ENCODE data around the gene RASAL2. TPM values are rescaled to one million over a fixed set of nuclear protein-coding genes. Genes with fewer than 3 reads are reported as not detected.

The RASAL2 gene
- polyA plus RNA-seq, 2 of the 4 experiments (the other 2 are of a cell fraction) = 7.1 to 17.6 TPM

GRCh38 chr1:178371235-178371634 lies 277.3 kb downstream of the RASAL2 start:
- no peak overlapping the region for H3K4me3 ChIP-seq
- TF ChIP-seq HEYL (CRISPR knock-in tag; IDR thresholded peaks at IDR 0.05) = no peak
- no peak for TF ChIP-seq JUN (IDR thresholded peaks at IDR 0.05)
- TF ChIP-seq ZNF302 (CRISPR knock-in tag; IDR thresholded peaks at IDR 0.05) = no peak
- no peak for TF ChIP-seq MAZ (IDR thresholded peaks at IDR 0.05; ENCODE audit: borderline replicate concordance, low read depth, low read length)
- peak overlapping the region; percentile 59 for H3K4me2 ChIP-seq
- peak overlapping the region in 1 of 2 experiments; percentile 43; a peak in 2 of 6 replicates for H3K27ac ChIP-seq
- peak in 1 of 2 experiments; percentile 62; a peak in 3 of 6 replicates for ATAC-seq
- POLR2A ChIA-PET = no interaction called here
- peak in 1 of 2 experiments; percentile 25 for DNase-seq (ENCODE audit: low read depth in 1 of 2, low spot score in 1 of 2)
- 36% methylated on average over 6 of the region's 6 CpGs for WGBS (ENCODE audit: missing lambda C conversion rate)
- FAIRE-seq = no peak
- CTCF ChIA-PET = interaction anchor here (0.6 to 1.0 kb wide), 5 partner anchors 11 to 316 kb away, joined by 3 read pairs; no protein-coding TSS in a partner anchor
- H3K4me1 ChIP-seq = peaks cover 14% of the 10 kb centered on the region; the same call in 1 of the 3 replicates
- H3K9me3 ChIP-seq = no peaks in the 10 kb centered on the region

DNA sequence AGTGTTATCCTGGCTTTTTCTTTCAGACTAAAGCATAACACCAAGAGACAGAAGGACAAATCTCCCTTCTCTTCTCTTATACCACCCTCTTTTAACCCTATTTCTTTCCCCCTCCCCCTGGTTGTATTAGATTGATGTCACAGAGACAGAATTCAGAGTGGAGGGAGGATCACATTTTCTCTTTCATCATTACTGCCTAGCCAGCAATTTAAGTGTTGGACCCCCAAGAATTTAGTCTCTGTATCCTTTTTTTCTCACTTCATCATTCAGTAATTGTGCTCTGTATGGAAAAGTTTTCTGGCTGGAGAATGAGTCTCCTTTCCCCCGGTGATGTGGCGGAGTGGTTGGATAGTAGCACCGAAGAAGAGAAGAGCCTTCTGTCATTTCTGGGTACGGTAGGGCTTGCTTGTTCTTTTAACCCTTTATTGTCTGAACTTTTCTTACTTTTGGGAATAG lies 278.1 kb downstream of the RASAL2 start:
- FAIRE-seq = no peak
- H3K4me3 ChIP-seq = no peak overlapping the region
- ATAC-seq = peak in 1 of 2 experiments; percentile 34; a peak in 2 of 6 replicates
- no peak for DNase-seq (ENCODE audit: low read depth in 1 of 2, low spot score in 1 of 2)
- H3K4me2 ChIP-seq = peak overlapping the region; percentile 59
- H3K27ac ChIP-seq = no peak overlapping the region
- ChIA-PET POLR2A (no interaction called here), CTCF (interaction anchor here (0.6 to 1.0 kb wide), 2 partner anchors 62 to 998 kb away, joined by 3 read pairs; no protein-coding TSS in a partner anchor)
- H3K4me1 ChIP-seq = peaks cover 14% of the 10 kb centered on the region; the same call in 1 of the 3 replicates
- WGBS (ENCODE audit: missing lambda C conversion rate) = 39% methylated on average over 4 of the region's 4 CpGs
- no peaks in the 10 kb centered on the region for H3K9me3 ChIP-seq
- TF ChIP-seq ZC3H11A (IDR thresholded peaks at IDR 0.05) = no peak
- TF ChIP-seq MAFK (IDR thresholded peaks at IDR 0.05; ENCODE audit: partially characterized antibody) = peak; percentile 44

DNA sequence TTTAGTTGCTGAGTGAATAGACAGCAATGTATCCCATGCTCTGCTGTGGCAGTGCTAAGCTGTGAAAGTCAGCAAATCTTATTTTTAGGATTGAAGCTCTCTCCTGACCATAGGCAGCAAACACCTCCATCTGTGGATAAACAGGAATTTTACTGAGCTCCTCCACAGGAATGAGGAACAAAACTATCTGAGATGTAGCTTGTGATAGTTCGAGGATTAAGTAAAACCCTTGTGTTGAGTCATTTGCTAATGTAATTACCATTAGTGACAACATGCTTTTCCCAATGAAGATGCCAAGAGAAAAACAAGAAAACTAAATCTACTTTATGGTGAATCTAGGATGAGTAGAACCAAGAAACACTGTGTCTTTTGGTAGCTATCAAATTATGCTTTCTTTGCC lies 280.1 kb downstream of the RASAL2 start:
- Histone ChIP-seq H3K9me3 (no peaks in the 10 kb centered on the region), H3K4me1 (peaks cover 14% of the 10 kb centered on the region; the same call in 1 of the 3 replicates), H3K27ac (no peak overlapping the region), H3K4me2 (no peak overlapping the region), H3K4me3 (no peak overlapping the region)
- ATAC-seq (no peak), FAIRE-seq (no peak), DNase-seq (ENCODE audit: low read depth in 1 of 2, low spot score in 1 of 2) (no peak)
- TF ChIP-seq, protein P1, sequence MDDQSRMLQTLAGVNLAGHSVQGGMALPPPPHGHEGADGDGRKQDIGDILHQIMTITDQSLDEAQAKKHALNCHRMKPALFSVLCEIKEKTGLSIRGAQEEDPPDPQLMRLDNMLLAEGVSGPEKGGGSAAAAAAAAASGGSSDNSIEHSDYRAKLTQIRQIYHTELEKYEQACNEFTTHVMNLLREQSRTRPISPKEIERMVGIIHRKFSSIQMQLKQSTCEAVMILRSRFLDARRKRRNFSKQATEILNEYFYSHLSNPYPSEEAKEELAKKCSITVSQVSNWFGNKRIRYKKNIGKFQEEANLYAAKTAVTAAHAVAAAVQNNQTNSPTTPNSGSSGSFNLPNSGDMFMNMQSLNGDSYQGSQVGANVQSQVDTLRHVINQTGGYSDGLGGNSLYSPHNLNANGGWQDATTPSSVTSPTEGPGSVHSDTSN (IDR thresholded peaks at IDR 0.05) = no peak
- TF ChIP-seq RCOR1 (IDR thresholded peaks at IDR 0.05; ENCODE audit: low read depth, low read length) = no peak
- WGBS (ENCODE audit: missing lambda C conversion rate) = 76% methylated on average over 1 of the region's 1 CpG
- ChIA-PET CTCF (interaction anchor here (1.6 kb wide), 1 partner anchor 64 kb away, joined by 5 read pairs; no protein-coding TSS in a partner anchor), POLR2A (no interaction called here)

DNA sequence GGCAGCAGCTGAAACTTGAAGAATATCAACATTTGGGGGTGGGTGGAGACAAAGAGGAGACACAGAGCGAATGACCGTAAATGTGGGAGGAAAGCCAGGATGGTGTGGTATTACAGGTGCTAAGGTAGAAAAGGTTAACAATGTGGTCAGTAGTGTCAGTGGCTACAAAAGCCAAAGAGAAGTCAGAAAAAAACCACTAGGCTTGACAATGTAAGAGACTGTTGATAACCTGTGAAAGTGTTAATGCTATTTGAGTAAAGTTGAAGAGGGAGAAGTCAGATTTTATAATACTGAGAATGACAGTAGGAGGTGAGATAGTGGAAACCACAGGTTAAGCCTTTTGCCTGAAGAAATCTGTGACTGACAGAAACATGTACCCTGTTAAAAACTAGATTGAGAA lies 282.1 kb downstream of the RASAL2 start:
- H3K9me3 ChIP-seq = no peaks in the 10 kb centered on the region
- H3K4me1 ChIP-seq = peaks cover 7% of the 10 kb centered on the region; the same call in 1 of the 3 replicates
- H3K27ac ChIP-seq = no peak overlapping the region
- DNase-seq (ENCODE audit: low read depth in 1 of 2, low spot score in 1 of 2) (no peak), ATAC-seq (no peak), FAIRE-seq (no peak)
- CTCF ChIA-PET = interaction anchor here (1.0 to 1.2 kb wide), 2 partner anchors 9 to 11 kb away, joined by 3 read pairs; no protein-coding TSS in a partner anchor
- no peak overlapping the region for H3K4me2 ChIP-seq
- WGBS (ENCODE audit: missing lambda C conversion rate) = 97% methylated on average over 2 of the region's 2 CpGs
- no peak overlapping the region for H3K4me3 ChIP-seq
- POLR2A ChIA-PET = no interaction called here
- TF ChIP-seq, protein P2, sequence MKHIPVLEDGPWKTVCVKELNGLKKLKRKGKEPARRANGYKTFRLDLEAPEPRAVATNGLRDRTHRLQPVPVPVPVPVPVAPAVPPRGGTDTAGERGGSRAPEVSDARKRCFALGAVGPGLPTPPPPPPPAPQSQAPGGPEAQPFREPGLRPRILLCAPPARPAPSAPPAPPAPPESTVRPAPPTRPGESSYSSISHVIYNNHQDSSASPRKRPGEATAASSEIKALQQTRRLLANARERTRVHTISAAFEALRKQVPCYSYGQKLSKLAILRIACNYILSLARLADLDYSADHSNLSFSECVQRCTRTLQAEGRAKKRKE (CRISPR knock-in tag; IDR thresholded peaks at IDR 0.05; ENCODE audit: low read depth) = no peak
- TF ChIP-seq RARB (CRISPR knock-in tag; IDR thresholded peaks at IDR 0.05) (no peak), FOXS1 (CRISPR knock-in tag; IDR thresholded peaks at IDR 0.05) (no peak), EP300 (IDR thresholded peaks at IDR 0.05) (no peak), NR3C1 (IDR thresholded peaks at IDR 0.05) (no peak), EHMT2 (IDR thresholded peaks at IDR 0.05; ENCODE audit: low read depth) (no peak), NFE2L2 (conservative IDR thresholded peaks at IDR 0.05; ENCODE audit: low read length) (no peak), ZSCAN20 (CRISPR knock-in tag; IDR thresholded peaks at IDR 0.05) (no peak), FOSL2 (IDR thresholded peaks at IDR 0.05) (no peak), FOSL2 (CRISPR knock-in tag; IDR thresholded peaks at IDR 0.05) (no peak), HOXB5 (CRISPR knock-in tag; IDR thresholded peaks at IDR 0.05) (no peak), ESRRA (IDR thresholded peaks at IDR 0.05; ENCODE audit: borderline replicate concordance, low read length) (no peak), HEYL (CRISPR knock-in tag; IDR thresholded peaks at IDR 0.05) (no peak), CBX2 (IDR thresholded peaks at IDR 0.05; ENCODE audit: borderline replicate concordance, low read depth) (no peak)
- TF ChIP-seq, protein P1 (IDR thresholded peaks at IDR 0.05) = no peak
- TF ChIP-seq, protein P3, sequence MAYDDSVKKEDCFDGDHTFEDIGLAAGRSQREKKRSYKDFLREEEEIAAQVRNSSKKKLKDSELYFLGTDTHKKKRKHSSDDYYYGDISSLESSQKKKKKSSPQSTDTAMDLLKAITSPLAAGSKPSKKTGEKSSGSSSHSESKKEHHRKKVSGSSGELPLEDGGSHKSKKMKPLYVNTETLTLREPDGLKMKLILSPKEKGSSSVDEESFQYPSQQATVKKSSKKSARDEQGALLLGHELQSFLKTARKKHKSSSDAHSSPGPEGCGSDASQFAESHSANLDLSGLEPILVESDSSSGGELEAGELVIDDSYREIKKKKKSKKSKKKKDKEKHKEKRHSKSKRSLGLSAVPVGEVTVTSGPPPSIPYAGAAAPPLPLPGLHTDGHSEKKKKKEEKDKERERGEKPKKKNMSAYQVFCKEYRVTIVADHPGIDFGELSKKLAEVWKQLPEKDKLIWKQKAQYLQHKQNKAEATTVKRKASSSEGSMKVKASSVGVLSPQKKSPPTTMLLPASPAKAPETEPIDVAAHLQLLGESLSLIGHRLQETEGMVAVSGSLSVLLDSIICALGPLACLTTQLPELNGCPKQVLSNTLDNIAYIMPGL (CRISPR knock-in tag; IDR thresholded peaks at IDR 0.05; ENCODE audit: borderline replicate concordance) = no peak

Measured in A549 (cell line).